WTC11 (cell line): Measurements from ENCODE around the gene CARMIL1. TPM values are rescaled to one million over a fixed set of nuclear protein-coding genes. Genes with fewer than 3 reads are reported as not detected.

ENCODE experiments used
- ATAC-seq: fragments of 200-7000 bp; cut with Tn5 transposase; 2 replicates; pipeline ENCODE4 v1.10.0; 2021; ENCODE audit warnings: mild to moderate bottlenecking, moderate library complexity
- CTCF ChIA-PET: fragments of 300-600 bp; sonication (Branson Sonifier 250); formaldehyde crosslinking; loops from one replicate; lab custom pipeline; 2021; ENCODE audit warnings: antibody characterized with exemption; lab: Charles Lee
- POLR2A ChIA-PET: fragments of 350-600 bp; sonication (Branson Sonifier 250); formaldehyde crosslinking; loops from one replicate; lab custom pipeline; 2021; ENCODE audit warnings: antibody characterized with exemption; lab: Charles Lee
- DNase-seq: peaks from one replicate; pipeline ENCODE4 v3.0.0; 2021; ENCODE audit warnings: low spot score
- H3K27ac Mint-ChIP-seq: 2 replicates; pipeline ENCODE4 v1.8.0; 2021; ENCODE audit warnings: mixed read lengths
- H3K27me3 Mint-ChIP-seq: 2 replicates; pipeline ENCODE4 v1.8.0; 2021; ENCODE audit warnings: low read depth, mild to moderate bottlenecking, moderate library complexity, mixed read lengths
- H3K36me3 Mint-ChIP-seq: 2 replicates; pipeline ENCODE4 v1.8.0; 2021; ENCODE audit warnings: mixed read lengths
- H3K4me1 Mint-ChIP-seq: 2 replicates; pipeline ENCODE4 v1.8.0; 2022; ENCODE audit warnings: mixed read lengths
- H3K4me3 Mint-ChIP-seq: 2 replicates; pipeline ENCODE4 v1.8.0; 2021; ENCODE audit warnings: mild to moderate bottlenecking, moderate library complexity, mixed read lengths
- H3K9me3 Mint-ChIP-seq: 2 replicates; pipeline ENCODE4 v1.8.0; 2021; ENCODE audit warnings: mixed read lengths
- CTCF ChIP-seq: fragments of 200-600 bp; IDR thresholded peaks from 2 replicates; pipeline ENCODE4 v1.8.0; 2022; ENCODE audit warnings: antibody characterized with exemption
- ETV6 ChIP-seq: sonication (generic); formaldehyde crosslinking; IDR thresholded peaks from 2 replicates; pipeline ENCODE4 v1.8.1; 2022; ENCODE audit warnings: mild to moderate bottlenecking, missing genetic modification reagents
- FOXJ3 ChIP-seq: sonication (generic); formaldehyde crosslinking; IDR thresholded peaks from 2 replicates; pipeline ENCODE4 v1.9.0; 2021; ENCODE audit warnings: missing genetic modification reagents, mild to moderate bottlenecking, borderline replicate concordance
- FOXP1 ChIP-seq: sonication (generic); formaldehyde crosslinking; IDR thresholded peaks from 2 replicates; pipeline ENCODE4 v1.8.0; 2022; ENCODE audit warnings: missing genetic modification reagents, mild to moderate bottlenecking, moderate library complexity, borderline replicate concordance
- FOXP4 ChIP-seq: sonication (generic); formaldehyde crosslinking; IDR thresholded peaks from 2 replicates; pipeline ENCODE4 v1.8.0; 2022; ENCODE audit warnings: mild to moderate bottlenecking, missing genetic modification reagents
- GABPB1 ChIP-seq: sonication (generic); formaldehyde crosslinking; IDR thresholded peaks from 2 replicates; pipeline ENCODE4 v1.8.1; 2023; ENCODE audit warnings: mild to moderate bottlenecking, missing genetic modification reagents
- GTF2I ChIP-seq: fragments of 250-450 bp; sonication (Bioruptor Pico); conservative IDR thresholded peaks from 2 replicates; pipeline ENCODE4 v1.4.0; 2021; ENCODE audit warnings: mild to moderate bottlenecking
- NFATC4 ChIP-seq: fragments of 250-450 bp; sonication (Bioruptor Pico); IDR thresholded peaks from 2 replicates; pipeline ENCODE4 v1.9.0; 2021; ENCODE audit warnings: mild to moderate bottlenecking
- NFE2L1 ChIP-seq: sonication (generic); formaldehyde crosslinking; IDR thresholded peaks from 2 replicates; pipeline ENCODE4 v1.8.1; 2023; ENCODE audit warnings: missing genetic modification reagents
- OVOL2 ChIP-seq: fragments of 250-450 bp; sonication (Bioruptor Pico); IDR thresholded peaks from 2 replicates; pipeline ENCODE4 v1.9.0; 2021; ENCODE audit warnings: mild to moderate bottlenecking, borderline replicate concordance
- PRRX2 ChIP-seq: fragments of 250-450 bp; sonication (Bioruptor Pico); IDR thresholded peaks from 2 replicates; pipeline ENCODE4 v1.8.0; 2021; ENCODE audit warnings: mild to moderate bottlenecking
- SMAD4 ChIP-seq: sonication (generic); formaldehyde crosslinking; IDR thresholded peaks from 2 replicates; pipeline ENCODE4 v1.8.0; 2022; ENCODE audit warnings: mild to moderate bottlenecking, missing genetic modification reagents
- TP53 ChIP-seq: sonication (generic); formaldehyde crosslinking; IDR thresholded peaks from 2 replicates; pipeline ENCODE4 v1.8.1; 2023; ENCODE audit warnings: mild to moderate bottlenecking, missing genetic modification reagents
- ZNF232 ChIP-seq: sonication (generic); formaldehyde crosslinking; IDR thresholded peaks from 2 replicates; pipeline ENCODE4 v1.8.0; 2022; ENCODE audit warnings: mild to moderate bottlenecking, missing genetic modification reagents
- ZNF671 ChIP-seq: fragments of 250-450 bp; sonication (Bioruptor Pico); IDR thresholded peaks from 2 replicates; pipeline ENCODE4 v1.8.0; 2021; ENCODE audit warnings: mild to moderate bottlenecking
- total RNA-seq: library from RNA; stranded (reverse); gene quantifications from 3 replicates; pipeline ENCODE4 v1.2.3, GENCODE V29; 2021
- TF ChIP-seq, protein P1 (sequence below): fragments of 250-450 bp; sonication (Bioruptor Pico); IDR thresholded peaks from 2 replicates; pipeline ENCODE4 v1.9.0; 2021; ENCODE audit warnings: moderate library complexity, mild to moderate bottlenecking, inconsistent platforms, borderline replicate concordance
- TF ChIP-seq, protein P2 (sequence below): sonication (generic); formaldehyde crosslinking; IDR thresholded peaks from 2 replicates; pipeline ENCODE4 v1.8.1; 2022; ENCODE audit warnings: low read depth, mild to moderate bottlenecking, moderate library complexity, missing genetic modification reagents, borderline replicate concordance
- TF ChIP-seq, protein P3 (sequence below): fragments of 250-450 bp; sonication (Bioruptor Pico); IDR thresholded peaks from 2 replicates; pipeline ENCODE4 v1.9.0; 2021; ENCODE audit warnings: mild to moderate bottlenecking
- TF ChIP-seq, protein P4 (sequence below): sonication (generic); formaldehyde crosslinking; IDR thresholded peaks from 2 replicates; pipeline ENCODE4 v1.8.1; 2022; ENCODE audit warnings: low read depth, missing genetic modification reagents, borderline replicate concordance

The CARMIL1 gene
- total RNA-seq, 1 experiment from 2014 or later: 36.2 TPM

DNA sequence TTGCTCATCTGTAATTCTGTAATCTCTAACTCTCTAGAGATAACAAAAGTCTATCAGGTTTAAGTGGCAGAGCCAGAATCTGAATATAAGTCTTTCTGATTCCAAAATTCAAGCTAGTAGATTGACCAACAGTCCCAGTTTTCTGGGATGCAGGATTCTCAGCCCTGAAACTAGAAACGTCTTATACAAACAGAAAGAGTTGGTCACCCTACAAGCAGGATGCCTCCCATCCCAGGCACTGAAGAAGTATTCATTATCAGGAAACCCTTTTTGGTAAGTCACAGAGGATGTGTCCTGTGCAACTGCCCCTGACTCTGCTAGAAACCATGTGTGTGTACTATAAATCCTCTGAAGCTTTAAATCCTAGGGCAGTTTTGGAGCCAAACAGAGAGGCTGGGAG is 135.0 kb downstream of the CARMIL1 start:
- no peak for TF ChIP-seq ETV6 (CRISPR knock-in tag)
- no peak for TF ChIP-seq SMAD4
- TF ChIP-seq FOXP1 (CRISPR knock-in tag): no peak
- no peak for TF ChIP-seq TP53 (CRISPR knock-in tag)
- TF ChIP-seq NFATC4 (CRISPR knock-in tag): no peak
- TF ChIP-seq, protein P1, sequence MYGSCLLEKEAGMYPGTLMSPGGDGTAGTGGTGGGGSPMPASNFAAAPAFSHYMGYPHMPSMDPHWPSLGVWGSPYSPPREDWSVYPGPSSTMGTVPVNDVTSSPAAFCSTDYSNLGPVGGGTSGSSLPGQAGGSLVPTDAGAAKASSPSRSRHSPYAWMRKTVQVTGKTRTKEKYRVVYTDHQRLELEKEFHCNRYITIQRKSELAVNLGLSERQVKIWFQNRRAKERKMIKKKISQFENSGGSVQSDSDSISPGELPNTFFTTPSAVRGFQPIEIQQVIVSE (CRISPR knock-in tag): no peak
- no peak for TF ChIP-seq NFE2L1
- TF ChIP-seq ZNF671: no peak
- no peak for TF ChIP-seq ZNF232 (CRISPR knock-in tag)
- TF ChIP-seq, protein P2, sequence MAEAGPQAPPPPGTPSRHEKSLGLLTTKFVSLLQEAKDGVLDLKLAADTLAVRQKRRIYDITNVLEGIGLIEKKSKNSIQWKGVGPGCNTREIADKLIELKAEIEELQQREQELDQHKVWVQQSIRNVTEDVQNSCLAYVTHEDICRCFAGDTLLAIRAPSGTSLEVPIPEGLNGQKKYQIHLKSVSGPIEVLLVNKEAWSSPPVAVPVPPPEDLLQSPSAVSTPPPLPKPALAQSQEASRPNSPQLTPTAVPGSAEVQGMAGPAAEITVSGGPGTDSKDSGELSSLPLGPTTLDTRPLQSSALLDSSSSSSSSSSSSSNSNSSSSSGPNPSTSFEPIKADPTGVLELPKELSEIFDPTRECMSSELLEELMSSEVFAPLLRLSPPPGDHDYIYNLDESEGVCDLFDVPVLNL (CRISPR knock-in tag): no peak
- TF ChIP-seq GABPB1 (CRISPR knock-in tag): no peak
- TF ChIP-seq, protein P3, sequence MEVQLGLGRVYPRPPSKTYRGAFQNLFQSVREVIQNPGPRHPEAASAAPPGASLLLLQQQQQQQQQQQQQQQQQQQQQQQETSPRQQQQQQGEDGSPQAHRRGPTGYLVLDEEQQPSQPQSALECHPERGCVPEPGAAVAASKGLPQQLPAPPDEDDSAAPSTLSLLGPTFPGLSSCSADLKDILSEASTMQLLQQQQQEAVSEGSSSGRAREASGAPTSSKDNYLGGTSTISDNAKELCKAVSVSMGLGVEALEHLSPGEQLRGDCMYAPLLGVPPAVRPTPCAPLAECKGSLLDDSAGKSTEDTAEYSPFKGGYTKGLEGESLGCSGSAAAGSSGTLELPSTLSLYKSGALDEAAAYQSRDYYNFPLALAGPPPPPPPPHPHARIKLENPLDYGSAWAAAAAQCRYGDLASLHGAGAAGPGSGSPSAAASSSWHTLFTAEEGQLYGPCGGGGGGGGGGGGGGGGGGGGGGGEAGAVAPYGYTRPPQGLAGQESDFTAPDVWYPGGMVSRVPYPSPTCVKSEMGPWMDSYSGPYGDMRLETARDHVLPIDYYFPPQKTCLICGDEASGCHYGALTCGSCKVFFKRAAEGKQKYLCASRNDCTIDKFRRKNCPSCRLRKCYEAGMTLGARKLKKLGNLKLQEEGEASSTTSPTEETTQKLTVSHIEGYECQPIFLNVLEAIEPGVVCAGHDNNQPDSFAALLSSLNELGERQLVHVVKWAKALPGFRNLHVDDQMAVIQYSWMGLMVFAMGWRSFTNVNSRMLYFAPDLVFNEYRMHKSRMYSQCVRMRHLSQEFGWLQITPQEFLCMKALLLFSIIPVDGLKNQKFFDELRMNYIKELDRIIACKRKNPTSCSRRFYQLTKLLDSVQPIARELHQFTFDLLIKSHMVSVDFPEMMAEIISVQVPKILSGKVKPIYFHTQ (CRISPR knock-in tag): no peak
- TF ChIP-seq OVOL2: no peak
- TF ChIP-seq GTF2I (CRISPR knock-in tag): no peak
- TF ChIP-seq CTCF: no peak
- TF ChIP-seq, protein P4, sequence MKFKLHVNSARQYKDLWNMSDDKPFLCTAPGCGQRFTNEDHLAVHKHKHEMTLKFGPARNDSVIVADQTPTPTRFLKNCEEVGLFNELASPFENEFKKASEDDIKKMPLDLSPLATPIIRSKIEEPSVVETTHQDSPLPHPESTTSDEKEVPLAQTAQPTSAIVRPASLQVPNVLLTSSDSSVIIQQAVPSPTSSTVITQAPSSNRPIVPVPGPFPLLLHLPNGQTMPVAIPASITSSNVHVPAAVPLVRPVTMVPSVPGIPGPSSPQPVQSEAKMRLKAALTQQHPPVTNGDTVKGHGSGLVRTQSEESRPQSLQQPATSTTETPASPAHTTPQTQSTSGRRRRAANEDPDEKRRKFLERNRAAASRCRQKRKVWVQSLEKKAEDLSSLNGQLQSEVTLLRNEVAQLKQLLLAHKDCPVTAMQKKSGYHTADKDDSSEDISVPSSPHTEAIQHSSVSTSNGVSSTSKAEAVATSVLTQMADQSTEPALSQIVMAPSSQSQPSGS (CRISPR knock-in tag): no peak
- no peak for TF ChIP-seq FOXP4 (CRISPR knock-in tag)
- TF ChIP-seq FOXJ3 (CRISPR knock-in tag): no peak
- TF ChIP-seq PRRX2 (CRISPR knock-in tag): no peak
- POLR2A ChIA-PET: no interaction called here
- peaks cover 87% of the 10 kb centered on the region for H3K4me1 Mint-ChIP-seq

More for the DNA sequence above, 135.0 kb downstream of the CARMIL1 start:
- CTCF ChIA-PET: interaction anchor here (0.6 kb wide), 1 partner anchor 82 kb away, joined by 3 read pairs; no protein-coding TSS in a partner anchor
- Mint-ChIP-seq H3K27ac (peak overlapping the region; percentile 80), H3K4me3 (0 out of 2 replicates have a peak overlapping the region, but pooled peaks have one; percentile 6), H3K9me3 (peaks cover under 1% of the 10 kb centered on the region), H3K36me3 (no peaks in the 10 kb centered on the region), H3K27me3 (no peaks in the 10 kb centered on the region)
- DNase-seq (no peak), ATAC-seq (no peak)
